Measurements from ENCODE around the gene SLC13A3.

The SLC13A3 gene

DNA sequence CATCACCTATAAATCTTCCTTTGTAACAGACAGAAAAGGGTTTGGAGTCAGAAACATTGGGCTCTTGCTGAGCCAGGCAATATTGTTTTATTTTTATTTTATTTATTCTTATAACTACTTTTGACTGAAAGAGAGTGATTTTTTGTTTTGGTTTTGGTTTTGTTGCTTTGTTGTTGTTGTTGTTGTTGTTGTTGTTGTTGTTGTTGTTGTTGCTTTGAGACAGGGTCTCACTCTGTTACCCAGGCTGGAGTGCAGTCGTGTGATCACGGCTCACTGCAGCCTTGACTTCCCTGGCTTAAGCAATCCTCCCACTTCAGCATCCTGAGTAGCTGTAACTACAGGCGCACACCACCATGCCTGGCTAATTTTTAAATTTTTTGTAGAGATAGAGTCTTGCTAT, 15.0 kb upstream of the SLC13A3 start:
- H2AK5ac ChIP-seq (ENCODE audit: low read length, severe bottlenecking): no peak overlapping the region
- no peaks in the 10 kb centered on the region for H3K4me1 ChIP-seq (ENCODE audit: control insufficient read depth, insufficient read depth, low read depth, low read length)

DNA sequence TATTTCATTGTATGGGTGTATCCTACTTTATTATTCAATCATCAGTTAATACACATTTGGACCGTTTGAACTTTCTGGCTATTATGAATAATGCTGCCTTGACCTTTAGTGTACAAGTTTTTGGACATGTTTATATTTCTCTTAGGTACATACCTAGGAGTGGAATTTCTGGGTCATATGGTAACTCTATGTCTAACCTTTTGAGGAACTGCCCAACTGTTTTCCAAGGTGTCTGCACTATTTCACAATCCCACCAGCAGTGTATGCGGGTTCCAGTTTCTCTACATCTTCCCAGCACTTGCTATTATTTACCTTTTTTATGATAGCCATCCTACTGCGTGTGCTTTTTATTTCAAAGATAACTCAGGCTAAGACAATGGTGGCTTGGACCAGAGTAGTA, 14.3 kb upstream of the SLC13A3 start:
- Histone ChIP-seq H3K27ac (ENCODE audit: low read length, poor library complexity, severe bottlenecking) (no peak overlapping the region), H3K9ac (ENCODE audit: low read length) (no peak overlapping the region)

More for the DNA sequence above, 15.0 kb upstream of the SLC13A3 start:
- H3K4me2 ChIP-seq (ENCODE audit: low read length, poor library complexity, severe bottlenecking): no peak overlapping the region
- H3K36me3 ChIP-seq (ENCODE audit: control insufficient read depth in 1 of 2, insufficient read depth in 2 of 2, low read depth in 1 of 2, low read length in 2 of 2): peaks cover 0 to 61% of the 10 kb centered on the region in 2 experiments
- H4K91ac ChIP-seq (ENCODE audit: low read length): no peak overlapping the region
- no peak overlapping the region for H3K4ac ChIP-seq (ENCODE audit: low read depth in 1 of 2, low read length in 2 of 2)
- no peak overlapping the region for H3K9ac ChIP-seq (ENCODE audit: low read length)
- no peak overlapping the region for H4K8ac ChIP-seq (ENCODE audit: low read length)
- DNase-seq: no peak
- no peak overlapping the region for H2AFZ ChIP-seq (ENCODE audit: low read depth, low read length)
- H3K27me3 ChIP-seq (ENCODE audit: control insufficient read depth in 1 of 2, insufficient read depth in 1 of 2, low read length in 2 of 2): no peaks in the 10 kb centered on the region
- WGBS: 100% methylated on average over 1 of the region's 3 CpGs
- no peak overlapping the region for H3K27ac ChIP-seq (ENCODE audit: low read length, poor library complexity, severe bottlenecking)
- no peak overlapping the region for H2BK120ac ChIP-seq (ENCODE audit: low read depth, low read length)
- no peak overlapping the region for H3K14ac ChIP-seq (ENCODE audit: low read length in 2 of 2)
- H3K4me3 ChIP-seq (ENCODE audit: insufficient read depth in 1 of 2, low read depth in 1 of 2, low read length in 2 of 2): no peak overlapping the region
- H3K79me1 ChIP-seq (replicated peaks; ENCODE audit: low read length, poor library complexity, severe bottlenecking): no peaks in the 10 kb centered on the region
- no peak overlapping the region for H2BK15ac ChIP-seq (ENCODE audit: low read depth, poor library complexity, severe bottlenecking)
- no peak overlapping the region for H2BK12ac ChIP-seq (ENCODE audit: low read length in 2 of 2)
- H3K23ac ChIP-seq (ENCODE audit: low read length in 2 of 2): no peak overlapping the region
- H3K9me3 ChIP-seq (ENCODE audit: control insufficient read depth, low read length): peaks cover 16% of the 10 kb centered on the region
- no peak overlapping the region for H2BK5ac ChIP-seq (ENCODE audit: low read depth, low read length, poor library complexity, severe bottlenecking)
- no peak overlapping the region for H3K18ac ChIP-seq (ENCODE audit: low read depth in 1 of 2, low read length in 2 of 2)

DNA sequence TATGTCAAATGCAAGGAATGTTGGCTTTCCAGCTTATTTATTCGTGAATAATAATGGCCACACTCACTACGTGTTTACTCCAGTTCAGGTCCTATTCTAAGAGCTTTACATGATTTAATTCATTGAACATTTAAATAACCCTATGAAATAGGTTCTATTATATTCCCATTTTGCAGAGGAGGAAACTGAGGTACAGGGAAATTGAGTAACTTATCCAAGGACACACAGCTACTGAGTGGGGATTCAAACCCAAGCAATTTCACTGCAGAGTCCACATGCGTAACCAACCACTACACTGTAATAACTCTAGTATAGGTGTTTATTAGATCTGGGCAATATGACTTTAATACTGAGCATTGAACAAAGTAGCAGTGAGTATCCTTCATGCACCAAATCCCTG, 12.3 kb upstream of the SLC13A3 start:
- no peak overlapping the region for H2BK120ac ChIP-seq (ENCODE audit: low read depth, low read length)
- H2AFZ ChIP-seq (ENCODE audit: low read depth, low read length): no peak overlapping the region
- H3K36me3 ChIP-seq (ENCODE audit: control insufficient read depth in 1 of 2, insufficient read depth in 2 of 2, low read depth in 1 of 2, low read length in 2 of 2): peaks cover 0 to 55% of the 10 kb centered on the region in 2 experiments
- no peak overlapping the region for H3K4me2 ChIP-seq (ENCODE audit: low read length, poor library complexity, severe bottlenecking)
- H2BK15ac ChIP-seq (ENCODE audit: low read depth, poor library complexity, severe bottlenecking): no peak overlapping the region
- no peak overlapping the region for H2BK12ac ChIP-seq (ENCODE audit: low read length in 2 of 2)
- no peaks in the 10 kb centered on the region for H3K4me1 ChIP-seq (ENCODE audit: control insufficient read depth, insufficient read depth, low read depth, low read length)
- no peak overlapping the region for H3K18ac ChIP-seq (ENCODE audit: low read depth in 1 of 2, low read length in 2 of 2)
- no peak overlapping the region for H3K9ac ChIP-seq (ENCODE audit: low read length)
- WGBS: no CpG with 5 or more reads among the region's 3 CpGs
- no peak for DNase-seq
- H3K14ac ChIP-seq (ENCODE audit: low read length in 2 of 2): no peak overlapping the region
- H3K9me3 ChIP-seq (ENCODE audit: control insufficient read depth, low read length): peaks cover 9% of the 10 kb centered on the region
- H3K4me3 ChIP-seq (ENCODE audit: insufficient read depth in 1 of 2, low read depth in 1 of 2, low read length in 2 of 2): no peak overlapping the region
- H3K27me3 ChIP-seq (ENCODE audit: control insufficient read depth in 1 of 2, insufficient read depth in 1 of 2, low read length in 2 of 2): no peaks in the 10 kb centered on the region
- H3K79me1 ChIP-seq (replicated peaks; ENCODE audit: low read length, poor library complexity, severe bottlenecking): no peaks in the 10 kb centered on the region
- H4K91ac ChIP-seq (ENCODE audit: low read length): no peak overlapping the region
- H3K27ac ChIP-seq (ENCODE audit: low read length, poor library complexity, severe bottlenecking): no peak overlapping the region
- H3K4ac ChIP-seq (ENCODE audit: low read depth in 1 of 2, low read length in 2 of 2): no peak overlapping the region
- no peak overlapping the region for H2BK5ac ChIP-seq (ENCODE audit: low read depth, low read length, poor library complexity, severe bottlenecking)
- H3K23ac ChIP-seq (ENCODE audit: low read length in 2 of 2): no peak overlapping the region
- no peak overlapping the region for H4K8ac ChIP-seq (ENCODE audit: low read length)
- no peak overlapping the region for H2AK5ac ChIP-seq (ENCODE audit: low read length, severe bottlenecking)

More for the DNA sequence above, 14.3 kb upstream of the SLC13A3 start:
- Histone ChIP-seq H2BK120ac (ENCODE audit: low read depth, low read length) (no peak overlapping the region), H3K18ac (ENCODE audit: low read depth in 1 of 2, low read length in 2 of 2) (no peak overlapping the region), H4K91ac (ENCODE audit: low read length) (no peak overlapping the region), H3K23ac (ENCODE audit: low read length in 2 of 2) (no peak overlapping the region), H3K4me1 (ENCODE audit: control insufficient read depth, insufficient read depth, low read depth, low read length) (no peaks in the 10 kb centered on the region), H3K36me3 (ENCODE audit: control insufficient read depth in 1 of 2, insufficient read depth in 2 of 2, low read depth in 1 of 2, low read length in 2 of 2) (peaks cover 0 to 68% of the 10 kb centered on the region in 2 experiments), H3K14ac (ENCODE audit: low read length in 2 of 2) (no peak overlapping the region), H3K27me3 (ENCODE audit: control insufficient read depth in 1 of 2, insufficient read depth in 1 of 2, low read length in 2 of 2) (no peaks in the 10 kb centered on the region), H2BK12ac (ENCODE audit: low read length in 2 of 2) (no peak overlapping the region), H3K79me1 (replicated peaks; ENCODE audit: low read length, poor library complexity, severe bottlenecking) (no peaks in the 10 kb centered on the region), H3K9me3 (ENCODE audit: control insufficient read depth, low read length) (peaks cover 15% of the 10 kb centered on the region), H3K4me2 (ENCODE audit: low read length, poor library complexity, severe bottlenecking) (no peak overlapping the region), H2AK5ac (ENCODE audit: low read length, severe bottlenecking) (no peak overlapping the region), H4K8ac (ENCODE audit: low read length) (no peak overlapping the region), H3K4me3 (ENCODE audit: insufficient read depth in 1 of 2, low read depth in 1 of 2, low read length in 2 of 2) (no peak overlapping the region), H2BK15ac (ENCODE audit: low read depth, poor library complexity, severe bottlenecking) (no peak overlapping the region), H2AFZ (ENCODE audit: low read depth, low read length) (no peak overlapping the region), H2BK5ac (ENCODE audit: low read depth, low read length, poor library complexity, severe bottlenecking) (no peak overlapping the region), H3K4ac (ENCODE audit: low read depth in 1 of 2, low read length in 2 of 2) (no peak overlapping the region)
- DNase-seq: no peak
- 90% methylated on average over 2 of the region's 3 CpGs for WGBS

- Histone ChIP-seq H3K23ac (ENCODE audit: low read length in 2 of 2) (no peak overlapping the region), H3K36me3 (ENCODE audit: control insufficient read depth in 1 of 2, insufficient read depth in 2 of 2, low read depth in 1 of 2, low read length in 2 of 2) (peaks cover 0 to 44% of the 10 kb centered on the region in 2 experiments)
Measured at GRCh38 chr20:46661659-46662058, 10.4 kb upstream of the SLC13A3 start.

More at GRCh38 chr20:46661659-46662058, 10.4 kb upstream of the SLC13A3 start:
- Histone ChIP-seq H3K4ac (ENCODE audit: low read depth in 1 of 2, low read length in 2 of 2) (no peak overlapping the region), H3K27me3 (ENCODE audit: control insufficient read depth in 1 of 2, insufficient read depth in 1 of 2, low read length in 2 of 2) (no peaks in the 10 kb centered on the region), H2BK5ac (ENCODE audit: low read depth, low read length, poor library complexity, severe bottlenecking) (no peak overlapping the region), H3K18ac (ENCODE audit: low read depth in 1 of 2, low read length in 2 of 2) (no peak overlapping the region), H3K9me3 (ENCODE audit: control insufficient read depth, low read length) (peaks cover 9% of the 10 kb centered on the region), H2BK12ac (ENCODE audit: low read length in 2 of 2) (no peak overlapping the region), H2BK120ac (ENCODE audit: low read depth, low read length) (no peak overlapping the region), H3K4me3 (ENCODE audit: insufficient read depth in 1 of 2, low read depth in 1 of 2, low read length in 2 of 2) (no peak overlapping the region), H3K4me1 (ENCODE audit: control insufficient read depth, insufficient read depth, low read depth, low read length) (no peaks in the 10 kb centered on the region), H2BK15ac (ENCODE audit: low read depth, poor library complexity, severe bottlenecking) (no peak overlapping the region), H3K9ac (ENCODE audit: low read length) (no peak overlapping the region), H2AFZ (ENCODE audit: low read depth, low read length) (no peak overlapping the region), H3K14ac (ENCODE audit: low read length in 2 of 2) (no peak overlapping the region), H3K79me1 (replicated peaks; ENCODE audit: low read length, poor library complexity, severe bottlenecking) (no peaks in the 10 kb centered on the region), H4K8ac (ENCODE audit: low read length) (no peak overlapping the region), H4K91ac (ENCODE audit: low read length) (no peak overlapping the region), H3K4me2 (ENCODE audit: low read length, poor library complexity, severe bottlenecking) (no peak overlapping the region), H3K27ac (ENCODE audit: low read length, poor library complexity, severe bottlenecking) (no peak overlapping the region), H2AK5ac (ENCODE audit: low read length, severe bottlenecking) (no peak overlapping the region)
- no CpG with 5 or more reads among the region's 1 CpG for WGBS
- DNase-seq: no peak
